DMS153 treated with DMSO at 0.1 percent for 48 hours (cell line): ENCODE data around the gene ARHGAP18.
"Not testable (repeated sequence)": the region's sequence is repeated elsewhere in the genome, so short reads cannot be mapped to it uniquely, and the experiment has no call there.

Source experiments
- DNase-seq: peaks from one replicate; lab custom pipeline; 2025; ENCODE audit not compliant: unreplicated experiment; lab: John Stamatoyannopoulos, UW

The ARHGAP18 gene

GRCh38 chr6:129592516-129593232, 117.3 kb downstream of the ARHGAP18 start:
- DNase-seq: no peak

GRCh38 chr6:129590408-129591022, 119.5 kb downstream of the ARHGAP18 start:
- no peak for DNase-seq

DNA sequence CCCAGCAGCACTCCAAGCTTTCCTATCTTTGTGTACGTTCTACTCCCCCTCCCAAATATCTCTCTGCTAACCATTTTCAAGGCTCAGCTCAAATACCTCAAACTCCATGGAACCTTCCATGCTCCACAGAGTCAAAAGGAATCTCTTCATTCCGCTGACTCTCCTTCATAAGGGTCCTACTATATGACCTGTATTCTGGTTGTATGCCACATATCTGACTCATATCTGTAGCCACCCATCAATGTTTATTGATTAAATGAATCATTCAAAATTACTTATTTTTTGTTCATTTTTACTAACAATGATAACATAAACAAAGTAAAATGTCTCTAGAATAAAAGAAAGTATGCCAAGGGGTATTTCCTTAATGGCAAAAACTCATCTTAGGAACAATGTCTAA, 123.2 kb downstream of the ARHGAP18 start:
- no peak for DNase-seq

- no peak for DNase-seq
These were observed 126.1 kb downstream of the ARHGAP18 start for GRCh38 chr6:129583866-129584265.

GRCh38 chr6:129578315-129578714, 131.7 kb downstream of the ARHGAP18 start:
- no peak for DNase-seq

- no peak for DNase-seq
These were observed 132.3 kb downstream of the ARHGAP18 start for GRCh38 chr6:129577691-129578090.

DNA sequence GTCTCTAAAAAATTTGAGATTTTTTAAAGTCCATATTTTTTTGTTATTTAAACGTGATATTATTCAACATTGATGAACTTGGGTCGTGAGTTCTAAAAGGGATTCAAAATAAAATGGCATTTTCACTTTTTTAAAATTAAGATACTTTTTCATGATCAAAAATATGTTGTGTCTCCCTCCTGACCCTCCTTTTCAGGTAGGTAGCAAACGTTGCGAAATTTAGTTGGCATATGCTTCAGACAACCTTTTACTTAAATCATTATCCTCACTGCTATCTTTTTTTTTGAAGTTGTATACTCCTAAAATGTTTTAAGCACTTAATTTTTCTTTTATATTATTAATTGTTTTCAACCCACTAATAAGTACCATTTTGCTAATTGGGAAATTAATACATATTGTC, 133.5 kb downstream of the ARHGAP18 start:
- DNase-seq: no peak

GRCh38 chr6:129575378-129576118, 134.4 kb downstream of the ARHGAP18 start:
- DNase-seq: peak; percentile 15

DNA sequence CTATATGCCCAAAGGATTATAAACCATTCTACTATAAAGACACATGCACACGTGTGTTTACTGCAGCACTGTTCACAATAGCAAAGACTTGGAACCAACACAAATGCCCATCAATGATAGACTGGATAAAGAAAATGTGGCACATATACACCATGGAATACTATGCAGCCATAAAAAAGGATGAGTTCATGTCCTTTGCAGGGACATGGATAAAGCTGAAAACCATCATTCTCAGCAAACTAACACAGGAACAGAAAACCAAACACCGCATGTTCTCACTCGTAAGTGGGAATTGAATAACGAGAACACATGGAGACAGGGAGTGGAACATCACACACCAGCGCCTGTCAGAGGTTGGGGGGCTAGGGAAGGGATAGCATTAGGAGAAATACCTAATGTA, 135.4 kb downstream of the ARHGAP18 start:
- DNase-seq: not testable (repeated sequence)

DNA sequence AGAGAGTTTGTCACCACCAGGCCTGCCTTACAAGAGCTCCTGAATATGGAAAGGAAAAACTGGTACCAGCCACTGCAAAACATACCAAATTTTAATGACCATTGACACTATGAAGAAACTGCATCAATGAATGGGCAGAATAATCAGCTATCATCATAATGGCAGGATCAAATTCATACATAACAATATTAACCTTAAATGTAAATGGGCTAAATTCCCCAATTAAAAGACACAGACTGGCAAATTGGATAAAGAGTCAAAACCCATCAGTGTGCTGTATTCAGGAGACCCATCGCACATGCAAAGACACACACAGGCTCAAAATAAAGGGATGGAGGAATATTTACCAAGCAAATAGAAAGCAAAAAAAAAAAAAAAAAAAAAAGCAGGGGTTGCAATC, 139.0 kb downstream of the ARHGAP18 start:
- not testable (repeated sequence) for DNase-seq

- DNase-seq: no peak
These were observed 142.0 kb downstream of the ARHGAP18 start for GRCh38 chr6:129568015-129568414.

GRCh38 chr6:129567374-129567773, 142.6 kb downstream of the ARHGAP18 start:
- no peak for DNase-seq

GRCh38 chr6:129565811-129566210, 144.2 kb downstream of the ARHGAP18 start:
- no peak for DNase-seq

GRCh38 chr6:129565366-129565765, 144.6 kb downstream of the ARHGAP18 start:
- DNase-seq: no peak

DNA sequence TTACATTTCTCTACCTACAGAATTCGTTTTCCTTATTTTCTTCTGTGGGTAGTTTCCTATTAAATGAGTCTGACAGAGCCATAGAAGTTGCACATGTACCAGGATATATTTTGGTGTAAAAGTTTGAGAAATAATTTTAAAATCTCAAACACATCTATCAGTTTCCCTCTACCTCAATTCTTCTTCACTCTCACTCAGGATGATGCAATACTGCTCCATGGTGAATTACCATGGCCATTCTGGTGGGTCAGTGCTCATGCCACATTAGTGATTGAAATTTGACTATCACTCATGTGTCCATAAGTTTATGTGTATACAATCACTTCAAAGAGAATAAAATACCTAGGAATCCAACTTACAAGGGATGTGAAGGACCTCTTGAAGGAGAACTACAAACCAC, 151.7 kb downstream of the ARHGAP18 start:
- DNase-seq: no peak

DNA sequence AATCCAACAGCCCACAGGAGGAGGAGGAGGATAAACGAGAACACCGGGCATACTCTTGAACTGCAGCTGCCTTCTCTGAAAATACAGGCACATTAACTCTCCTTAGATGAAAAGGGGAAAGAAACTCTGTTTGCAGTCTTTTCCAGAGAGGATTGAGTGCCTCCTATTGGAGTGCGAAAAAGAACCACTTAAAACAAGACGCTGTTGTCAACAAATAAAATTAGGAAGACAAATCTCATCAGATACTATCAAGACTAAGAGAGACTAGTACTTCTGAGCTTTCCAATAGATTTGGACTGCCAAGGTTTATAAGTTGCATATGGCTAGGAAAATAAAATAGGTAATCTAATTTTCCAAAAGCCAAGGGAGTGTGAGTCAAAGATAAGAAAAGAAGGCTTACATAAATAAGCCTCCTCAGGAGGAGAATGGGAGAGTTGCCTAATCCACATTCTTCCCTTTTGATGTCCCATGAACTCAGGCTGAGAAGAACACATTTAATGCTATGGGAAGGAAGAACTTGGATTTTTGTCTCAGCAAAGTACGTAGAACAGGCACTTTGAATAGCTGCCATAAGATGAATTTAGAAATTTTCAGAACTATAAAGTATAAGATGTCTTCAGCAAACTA, 154.7 kb downstream of the ARHGAP18 start:
- DNase-seq: no peak

DNA sequence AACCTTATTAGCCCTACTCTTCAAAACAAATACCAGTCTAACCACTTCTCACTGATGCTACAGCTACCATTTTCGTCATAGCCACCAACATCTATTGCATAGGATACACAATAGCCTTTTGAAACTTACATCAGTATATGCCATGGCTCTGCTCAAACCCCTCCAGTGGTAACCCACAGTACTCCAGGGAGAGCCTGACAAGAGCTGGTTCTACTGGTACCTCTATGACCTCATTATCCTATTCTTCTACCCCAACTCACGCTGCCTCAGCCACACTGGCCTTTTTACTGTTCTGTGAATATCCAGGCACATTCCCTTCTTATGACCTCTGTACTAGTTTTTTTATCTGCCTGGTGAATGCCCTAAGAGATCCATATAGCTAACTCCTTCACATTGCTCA, 157.6 kb downstream of the ARHGAP18 start:
- DNase-seq: no peak

DNA sequence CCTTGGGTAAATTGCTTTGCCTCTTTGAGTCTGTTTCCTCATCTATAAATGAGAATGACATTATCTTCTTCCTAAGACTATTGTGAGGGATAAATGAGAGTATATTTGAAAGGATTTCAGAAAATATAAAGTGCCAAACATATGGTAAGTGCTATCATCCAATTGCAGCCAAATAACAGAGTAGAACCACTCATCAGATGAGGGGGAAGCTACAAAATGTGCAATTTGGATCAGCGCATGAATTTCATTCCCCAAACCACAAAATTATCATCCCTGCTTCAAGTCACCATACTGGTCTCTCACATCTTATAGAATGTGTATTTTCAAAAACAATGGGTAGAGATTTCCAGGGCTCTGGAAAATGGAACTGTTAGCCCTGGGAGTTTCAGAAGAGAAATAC, 158.5 kb downstream of the ARHGAP18 start:
- no peak for DNase-seq

GRCh38 chr6:129546702-129547101, 163.3 kb downstream of the ARHGAP18 start:
- DNase-seq: no peak

DNA sequence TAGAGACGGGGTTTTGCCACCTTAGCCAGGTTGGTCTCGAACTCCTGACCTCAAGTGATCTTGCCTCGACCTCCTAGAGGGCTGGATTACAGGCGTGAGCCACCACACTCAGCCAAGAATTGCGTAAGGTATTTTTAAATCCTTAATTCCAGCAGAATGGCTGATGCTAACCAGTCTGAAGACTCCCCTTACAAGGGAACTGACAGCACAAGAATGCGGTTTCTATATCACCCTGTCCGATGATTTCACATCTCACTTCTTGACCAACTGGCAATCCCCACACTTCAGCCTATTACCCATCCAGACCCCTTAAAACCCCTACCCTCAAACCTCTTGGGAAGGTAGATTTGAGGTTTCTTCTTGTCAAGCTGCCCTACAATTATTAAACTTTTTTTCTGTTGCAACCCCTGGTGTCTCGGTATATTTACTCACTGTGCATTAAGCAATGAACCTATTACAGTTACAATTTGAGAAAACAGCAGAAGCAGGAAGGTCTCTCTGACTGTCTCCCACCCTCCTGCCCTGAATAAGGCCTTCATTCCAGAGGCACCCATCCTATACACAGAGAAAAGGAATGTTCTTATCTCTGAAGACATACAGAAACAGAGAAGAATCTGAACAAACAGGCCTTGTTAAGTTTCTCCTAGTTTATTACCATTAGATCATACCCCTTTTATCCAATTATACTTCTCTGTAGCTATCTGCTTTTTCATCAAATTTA, 164.9 kb downstream of the ARHGAP18 start:
- DNase-seq: no peak

- no peak for DNase-seq
These were observed 166.0 kb downstream of the ARHGAP18 start for GRCh38 chr6:129543981-129544380.
